OCI-LY7 (cell line): Measurements from ENCODE around the gene CNBD2. TPM values are rescaled to one million over a fixed set of nuclear protein-coding genes. Genes with fewer than 3 reads are reported as not detected.

Experiments used
- BruUV-seq: library from RNA; stranded (reverse); fragments of 400-500 nt; replicated peaks from 2 replicates; lab custom pipeline; 2021; lab: Mats Ljungman, UMichigan
- CTCF ChIA-PET: fragments of 300-600 bp; sonication (Branson Sonifier 250); formaldehyde crosslinking; loops from one replicate; lab custom pipeline; 2022; ENCODE audit warnings: antibody characterized with exemption; ENCODE audit not compliant: unreplicated experiment; lab: Charles Lee
- POLR2A ChIA-PET: fragments of 300-600 bp; sonication (Branson Sonifier 250); formaldehyde crosslinking; loops from one replicate; lab custom pipeline; 2022; ENCODE audit warnings: antibody characterized with exemption; lab: Charles Lee
- DNase-seq: peaks from one replicate; pipeline ENCODE4 v3.0.0-alpha.2; 2015; ENCODE audit warnings: low spot score
- H2AFZ ChIP-seq: fragments of 200-600 bp; sonication (generic), shearing (Covaris generic); 2 replicates; pipeline ENCODE4 v1.6.1; 2014; ENCODE audit warnings: mild to moderate bottlenecking, antibody characterized with exemption, low read length, moderate library complexity
- H3K27ac ChIP-seq: fragments of 200-600 bp; sonication (generic); 2 replicates; pipeline ENCODE4 v1.5.1; 2014; ENCODE audit warnings: mixed run types, low read depth, mild to moderate bottlenecking, moderate library complexity, low read length, inconsistent platforms; ENCODE audit not compliant: poor library complexity, severe bottlenecking
- H3K36me3 ChIP-seq: fragments of 200-600 bp; sonication (generic); 2 replicates; pipeline ENCODE4 v1.6.1; 2014; ENCODE audit warnings: mild to moderate bottlenecking, antibody characterized with exemption, low read length, moderate library complexity, mixed read lengths; ENCODE audit not compliant: insufficient read depth
- H3K4me1 ChIP-seq: fragments of 200-600 bp; sonication (generic); 2 replicates; pipeline ENCODE4 v1.5.1; 2014; ENCODE audit warnings: mild to moderate bottlenecking, low read length; ENCODE audit not compliant: insufficient read depth, poor library complexity, severe bottlenecking
- H3K4me2 ChIP-seq: fragments of 200-600 bp; sonication (generic); 2 replicates; pipeline ENCODE4 v1.6.1; 2014; ENCODE audit warnings: mild to moderate bottlenecking, low read length
- H3K4me3 ChIP-seq: fragments of 200-600 bp; sonication (generic); 2 replicates; pipeline ENCODE4 v1.5.1; 2014; ENCODE audit warnings: mild to moderate bottlenecking, low read depth, low read length; ENCODE audit not compliant: poor library complexity, severe bottlenecking
- H3K79me2 ChIP-seq: fragments of 200-600 bp; sonication (generic); 2 replicates; pipeline ENCODE4 v1.6.1; 2016; ENCODE audit warnings: low read depth, mild to moderate bottlenecking, low read length, moderate library complexity, mixed read lengths; ENCODE audit not compliant: insufficient read depth
- H3K9me2 ChIP-seq: fragments of 200-600 bp; sonication (generic); 2 replicates; pipeline ENCODE4 v1.6.1; 2016; ENCODE audit warnings: mild to moderate bottlenecking, low read length, mixed read lengths; ENCODE audit not compliant: insufficient read depth
- H3K9me3 ChIP-seq: fragments of 200-600 bp; sonication (generic); 2 replicates; pipeline ENCODE4 v1.6.1; 2014; ENCODE audit warnings: mild to moderate bottlenecking, mixed run types, low read length, mixed read lengths
- H4K20me1 ChIP-seq: fragments of 200-600 bp; sonication (generic); 2 replicates; pipeline ENCODE4 v1.6.1; 2014; ENCODE audit warnings: mild to moderate bottlenecking, antibody characterized with exemption, low read length, moderate library complexity, mixed read lengths; ENCODE audit not compliant: insufficient read depth
- EZH2phosphoT487 ChIP-seq: fragments of 200-600 bp; sonication (generic); IDR thresholded peaks from 2 replicates; pipeline ENCODE4 v1.6.1; 2018; ENCODE audit warnings: low read depth, borderline replicate concordance, mild to moderate bottlenecking, mixed run types, antibody characterized with exemption, low read length, moderate library complexity, mixed read lengths
- intact Hi-C: fragments of 100-400 bp; cut with micrococcal nuclease; formaldehyde crosslinking; loops from one replicate; pipeline ENCODE4 v1.10.0; 2022; ENCODE audit not compliant: unreplicated experiment
- total RNA-seq, 2 experiments: library from RNA; depleted of rRNA in 1 of 2; stranded (reverse); fragments of >200 nt in 1 of 2; shearing (Covaris generic) in 1 of 2; gene quantifications; 2 replicates each; pipeline ENCODE4 v1.2.3, GENCODE V29; 2014 to 2022
- TF ChIP-seq, protein P1 (sequence below): fragments of 200-600 bp; sonication (generic); conservative IDR thresholded peaks from 2 replicates; pipeline ENCODE4 v1.5.1; 2014; ENCODE audit warnings: mild to moderate bottlenecking, antibody characterized with exemption, low read length, moderate library complexity, mixed read lengths

The CNBD2 gene
- total RNA-seq, 2 experiments from 2014 or later: 10.4 to 10.5 TPM

DNA sequence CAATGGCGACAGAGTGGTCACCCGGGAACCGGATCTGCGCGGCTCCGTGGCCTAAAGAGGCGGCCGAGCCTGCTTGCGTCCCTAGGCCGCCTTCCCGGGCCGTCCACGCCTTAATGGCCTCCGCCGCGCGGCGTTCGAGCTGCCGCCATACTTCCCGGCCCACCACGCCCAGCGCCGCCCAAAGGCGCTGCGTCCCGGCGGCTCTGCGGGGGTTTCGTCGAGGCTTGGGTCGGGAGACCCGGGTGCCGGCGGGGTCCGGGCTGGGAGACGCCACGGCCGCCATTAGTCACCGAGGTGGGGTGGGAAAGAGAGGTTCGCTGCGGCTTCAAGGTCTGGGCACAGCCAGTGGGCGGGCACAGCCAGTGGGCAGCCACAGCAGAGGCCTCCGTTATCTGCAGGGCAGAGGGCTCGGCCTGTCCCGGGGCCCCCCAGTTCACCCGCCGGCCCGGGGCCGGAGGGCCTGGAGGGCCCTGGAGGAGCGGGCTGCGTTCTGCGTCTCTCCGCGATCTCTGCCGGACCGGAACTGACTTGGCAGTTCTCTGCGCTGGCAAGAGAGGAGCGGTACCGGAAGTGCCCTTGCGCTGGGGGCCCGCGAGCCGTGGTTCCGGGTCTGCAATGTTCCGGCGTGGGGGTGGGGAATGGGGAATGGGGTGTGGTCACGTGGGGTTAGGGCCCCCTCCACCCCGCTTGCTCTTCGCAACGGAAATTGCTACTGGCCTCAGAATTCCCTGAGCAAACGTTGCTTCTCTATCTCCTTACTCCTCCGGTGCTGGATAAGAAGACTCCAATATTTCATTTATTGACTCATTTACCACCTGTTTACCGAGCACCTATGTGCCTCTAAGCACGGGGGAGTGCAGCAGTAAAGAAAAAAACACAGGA lies 82.3 kb downstream of the CNBD2 start:
- Histone ChIP-seq H3K36me3 (peaks cover 31% of the 10 kb centered on the region), H3K9me3 (no peaks in the 10 kb centered on the region), H3K4me1 (peaks cover 15% of the 10 kb centered on the region), H3K27ac (peak overlapping the region; percentile 80), H4K20me1 (peaks cover 10% of the 10 kb centered on the region; the same call in 1 of the 2 replicates), H3K4me3 (peak overlapping the region; percentile 100), H2AFZ (peak overlapping the region; percentile 96), H3K9me2 (no peaks in the 10 kb centered on the region), H3K4me2 (peak overlapping the region; percentile 93), H3K79me2 (peaks cover 51% of the 10 kb centered on the region)
- TF ChIP-seq, protein P1, sequence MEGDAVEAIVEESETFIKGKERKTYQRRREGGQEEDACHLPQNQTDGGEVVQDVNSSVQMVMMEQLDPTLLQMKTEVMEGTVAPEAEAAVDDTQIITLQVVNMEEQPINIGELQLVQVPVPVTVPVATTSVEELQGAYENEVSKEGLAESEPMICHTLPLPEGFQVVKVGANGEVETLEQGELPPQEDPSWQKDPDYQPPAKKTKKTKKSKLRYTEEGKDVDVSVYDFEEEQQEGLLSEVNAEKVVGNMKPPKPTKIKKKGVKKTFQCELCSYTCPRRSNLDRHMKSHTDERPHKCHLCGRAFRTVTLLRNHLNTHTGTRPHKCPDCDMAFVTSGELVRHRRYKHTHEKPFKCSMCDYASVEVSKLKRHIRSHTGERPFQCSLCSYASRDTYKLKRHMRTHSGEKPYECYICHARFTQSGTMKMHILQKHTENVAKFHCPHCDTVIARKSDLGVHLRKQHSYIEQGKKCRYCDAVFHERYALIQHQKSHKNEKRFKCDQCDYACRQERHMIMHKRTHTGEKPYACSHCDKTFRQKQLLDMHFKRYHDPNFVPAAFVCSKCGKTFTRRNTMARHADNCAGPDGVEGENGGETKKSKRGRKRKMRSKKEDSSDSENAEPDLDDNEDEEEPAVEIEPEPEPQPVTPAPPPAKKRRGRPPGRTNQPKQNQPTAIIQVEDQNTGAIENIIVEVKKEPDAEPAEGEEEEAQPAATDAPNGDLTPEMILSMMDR: no peak
- TF ChIP-seq EZH2phosphoT487: no peak
- ChIA-PET POLR2A (interaction anchor here (0.9 to 1.4 kb wide), 2 partner anchors 47 to 58 kb away, joined by 3 to 4 read pairs; no protein-coding TSS in a partner anchor), CTCF (no interaction called here)
- intact Hi-C loops: loop anchor here (1.0 to 5.0 kb wide), 2 partner anchors 87 to 96 kb away; partner anchors contain the start of gene SCAND1
- peak; percentile 95 for DNase-seq
- BruUV-seq: no TSS peak

DNA sequence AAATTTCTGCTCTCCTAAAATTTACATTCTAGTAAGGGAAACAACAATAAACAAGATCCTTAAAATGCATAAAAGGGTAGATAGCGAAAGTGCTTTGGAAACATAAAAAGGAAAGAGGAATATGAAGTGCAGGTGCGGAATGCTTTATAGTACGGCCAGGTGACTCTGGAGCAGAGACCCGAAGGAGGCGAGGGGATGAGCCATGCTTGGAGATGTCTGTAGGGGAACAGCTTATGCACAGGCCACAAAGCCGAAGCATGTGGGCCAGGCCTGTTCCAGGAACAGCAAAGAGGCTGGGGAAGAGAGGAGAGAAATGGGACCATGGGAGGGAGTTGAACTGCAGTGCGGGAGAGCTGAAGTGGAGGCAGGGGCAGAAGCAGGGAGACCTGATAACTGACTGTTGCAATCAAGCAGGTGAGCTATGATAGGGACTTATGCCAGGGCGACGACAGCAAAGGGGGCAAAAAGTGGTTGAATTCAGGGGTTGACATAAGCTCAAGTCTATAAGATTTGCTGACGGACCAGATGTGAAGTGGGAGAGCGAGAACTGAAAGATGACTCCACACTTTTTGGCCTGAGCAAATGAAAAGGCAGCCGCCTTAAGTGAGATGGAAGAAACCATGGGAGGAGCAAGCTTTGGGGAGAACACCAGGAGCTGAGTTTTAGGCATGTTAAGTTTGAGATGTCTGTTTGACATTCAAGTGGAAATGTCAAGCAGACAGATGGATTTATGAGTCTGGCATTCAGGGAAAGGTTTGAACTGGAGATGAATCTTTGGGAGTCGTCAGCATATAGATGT lies 83.1 kb downstream of the CNBD2 start:
- H2AFZ ChIP-seq: peak overlapping the region; percentile 96
- peaks cover 7% of the 10 kb centered on the region; the same call in 1 of the 2 replicates for H4K20me1 ChIP-seq
- peaks cover 23% of the 10 kb centered on the region for H3K36me3 ChIP-seq
- no peaks in the 10 kb centered on the region for H3K9me3 ChIP-seq
- H3K4me2 ChIP-seq: peak overlapping the region; percentile 93
- intact Hi-C loops: loop anchor here (5.0 kb wide), 1 partner anchor 86 kb away; no protein-coding TSS in a partner anchor
- DNase-seq: no peak
- peaks cover 43% of the 10 kb centered on the region for H3K79me2 ChIP-seq
- peaks cover 20% of the 10 kb centered on the region for H3K4me1 ChIP-seq
- TF ChIP-seq, protein P1: no peak
- TF ChIP-seq EZH2phosphoT487: no peak
- H3K9me2 ChIP-seq: no peaks in the 10 kb centered on the region
- no TSS peak for BruUV-seq
- ChIA-PET POLR2A (interaction anchor here (0.9 to 1.4 kb wide), 2 partner anchors 46 to 59 kb away, joined by 3 to 4 read pairs; no protein-coding TSS in a partner anchor), CTCF (no interaction called here)
- H3K4me3 ChIP-seq: peak overlapping the region; percentile 100
- H3K27ac ChIP-seq: peak overlapping the region; percentile 80
